ENCODE results near the gene CDH4. TPM values are rescaled to one million over a fixed set of nuclear protein-coding genes. Genes with fewer than 3 reads are reported as not detected.

Gene CDH4
- total and polyA plus RNA-seq, 9 donors = 0.12 to 4.4 (median 0.36) TPM

DNA sequence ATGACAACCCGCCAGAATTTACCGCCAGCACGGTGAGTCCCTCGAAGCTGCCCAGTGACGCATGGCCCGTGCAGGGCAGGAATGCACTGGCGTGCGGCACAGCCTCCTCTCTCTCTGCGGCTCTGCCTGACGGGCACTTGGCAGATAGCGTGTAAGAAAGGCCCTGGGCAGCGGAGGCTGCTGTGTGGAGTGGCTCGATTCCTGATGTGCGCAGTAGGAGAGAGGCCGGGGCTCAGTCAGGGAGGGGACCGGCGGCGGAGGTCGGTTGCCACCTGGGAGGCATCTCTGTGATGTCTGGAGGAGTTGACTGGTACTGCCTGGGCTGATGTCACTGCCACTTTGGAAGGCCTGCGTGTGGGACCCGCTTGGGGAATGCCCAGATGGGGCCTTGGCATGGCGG lies 643.0 kb downstream of the CDH4 start:
- H3K27me3 ChIP-seq = no peaks in the 10 kb centered on the region
- peaks cover 2% of the 10 kb centered on the region for H3K4me1 ChIP-seq (ENCODE audit: insufficient read depth)
- H3K36me3 ChIP-seq = no peaks in the 10 kb centered on the region
- TF ChIP-seq CTCF (IDR thresholded peaks at IDR 0.05) (no peak), EP300 (IDR thresholded peaks at IDR 0.05) (no peak), POLR2A (IDR thresholded peaks at IDR 0.05) (no peak)
- WGBS, 3 donors = 88 to 92% (median 88%) methylated on average over 22 of the region's 22 CpGs
- no peak for DNase-seq
- H3K9me3 ChIP-seq = no peaks in the 10 kb centered on the region
- no peak overlapping the region for H3K4me3 ChIP-seq
- H3K27ac ChIP-seq = no peak overlapping the region
- intact Hi-C loops (cut with DNase I) = loop anchor here in 3 of 4 donors (10.0 kb wide), 1 partner anchor 1840 kb away; no protein-coding TSS in a partner anchor

GRCh38 chr20:61895686-61896057 lies 643.6 kb downstream of the CDH4 start:
- no peak for DNase-seq
- Histone ChIP-seq H3K27me3 (no peaks in the 10 kb centered on the region), H3K9me3 (no peaks in the 10 kb centered on the region), H3K4me1 (ENCODE audit: insufficient read depth) (peaks cover 6% of the 10 kb centered on the region), H3K27ac (no peak overlapping the region), H3K4me3 (no peak overlapping the region), H3K36me3 (no peaks in the 10 kb centered on the region)
- no peak for TF ChIP-seq EP300 (IDR thresholded peaks at IDR 0.05)
- TF ChIP-seq POLR2A (IDR thresholded peaks at IDR 0.05) = no peak
- TF ChIP-seq CTCF (IDR thresholded peaks at IDR 0.05) = no peak
- 75 to 80% (median 76%) methylated on average over 13 of the region's 13 CpGs for WGBS, 3 donors
- intact Hi-C loops (cut with DNase I) = loop anchor here in 3 of 4 donors (10.0 kb wide), 1 partner anchor 1841 kb away; no protein-coding TSS in a partner anchor

DNA sequence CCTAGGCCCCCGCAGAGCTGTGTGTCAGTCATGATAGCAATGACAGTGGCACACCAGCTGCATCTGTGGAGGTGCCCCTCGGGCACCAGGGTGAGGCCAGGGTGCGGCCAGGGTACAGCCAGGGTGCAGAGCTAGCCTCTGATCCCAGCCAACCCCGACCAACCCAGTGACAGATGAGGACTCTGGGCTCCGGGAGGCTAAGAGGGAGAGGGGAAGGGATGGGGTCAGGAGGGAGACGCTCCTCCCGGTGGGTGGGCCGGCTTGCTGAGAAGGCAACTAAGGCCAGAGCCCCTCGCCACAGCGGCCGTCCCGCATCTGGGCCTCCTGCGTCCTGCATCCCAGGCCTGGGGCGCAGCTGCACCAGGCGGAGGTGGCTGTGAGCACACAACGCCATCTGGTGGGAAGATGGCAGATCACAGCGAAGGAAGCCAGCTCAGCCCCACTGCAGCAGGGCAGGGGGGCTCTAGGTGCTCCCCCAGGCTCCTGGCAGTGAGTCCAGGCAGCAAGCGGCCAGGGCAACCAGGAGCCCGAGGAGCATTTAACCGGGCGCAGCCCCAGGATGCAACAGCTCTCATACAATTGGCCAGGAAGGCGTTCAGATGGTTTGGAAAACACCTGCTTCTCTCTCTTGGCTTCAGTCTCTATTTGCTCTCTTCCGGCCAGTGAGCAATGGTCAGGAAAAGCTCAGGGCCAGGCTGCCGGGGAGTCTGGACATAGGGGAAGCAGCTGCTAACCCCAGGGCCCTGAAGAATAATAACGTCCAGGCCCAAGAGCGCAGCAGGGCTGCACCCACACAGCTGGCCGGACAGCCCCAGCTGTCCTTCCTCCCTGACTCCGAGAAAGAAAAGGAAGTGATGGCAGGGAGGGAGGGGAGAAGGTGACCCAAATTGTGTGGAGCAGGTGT lies 644.2 kb downstream of the CDH4 start:
- DNase-seq = peak; percentile 55 to 73 (median 67)
- H3K9me3 ChIP-seq = no peaks in the 10 kb centered on the region
- H3K27ac ChIP-seq = no peak overlapping the region
- no peak overlapping the region for H3K4me3 ChIP-seq
- 12 to 15% (median 14%) methylated on average over 28 of the region's 28 CpGs for WGBS, 3 donors
- no peaks in the 10 kb centered on the region for H3K27me3 ChIP-seq
- intact Hi-C loops (cut with DNase I) = loop anchor here in 3 of 4 donors (10.0 kb wide), 1 partner anchor 1842 kb away; no protein-coding TSS in a partner anchor
- peak; percentile 44 to 70 (median 50) for TF ChIP-seq CTCF (IDR thresholded peaks at IDR 0.05)
- no peak for TF ChIP-seq EP300 (IDR thresholded peaks at IDR 0.05)
- H3K36me3 ChIP-seq = no peaks in the 10 kb centered on the region
- peaks cover 6% of the 10 kb centered on the region for H3K4me1 ChIP-seq (ENCODE audit: insufficient read depth)

DNA sequence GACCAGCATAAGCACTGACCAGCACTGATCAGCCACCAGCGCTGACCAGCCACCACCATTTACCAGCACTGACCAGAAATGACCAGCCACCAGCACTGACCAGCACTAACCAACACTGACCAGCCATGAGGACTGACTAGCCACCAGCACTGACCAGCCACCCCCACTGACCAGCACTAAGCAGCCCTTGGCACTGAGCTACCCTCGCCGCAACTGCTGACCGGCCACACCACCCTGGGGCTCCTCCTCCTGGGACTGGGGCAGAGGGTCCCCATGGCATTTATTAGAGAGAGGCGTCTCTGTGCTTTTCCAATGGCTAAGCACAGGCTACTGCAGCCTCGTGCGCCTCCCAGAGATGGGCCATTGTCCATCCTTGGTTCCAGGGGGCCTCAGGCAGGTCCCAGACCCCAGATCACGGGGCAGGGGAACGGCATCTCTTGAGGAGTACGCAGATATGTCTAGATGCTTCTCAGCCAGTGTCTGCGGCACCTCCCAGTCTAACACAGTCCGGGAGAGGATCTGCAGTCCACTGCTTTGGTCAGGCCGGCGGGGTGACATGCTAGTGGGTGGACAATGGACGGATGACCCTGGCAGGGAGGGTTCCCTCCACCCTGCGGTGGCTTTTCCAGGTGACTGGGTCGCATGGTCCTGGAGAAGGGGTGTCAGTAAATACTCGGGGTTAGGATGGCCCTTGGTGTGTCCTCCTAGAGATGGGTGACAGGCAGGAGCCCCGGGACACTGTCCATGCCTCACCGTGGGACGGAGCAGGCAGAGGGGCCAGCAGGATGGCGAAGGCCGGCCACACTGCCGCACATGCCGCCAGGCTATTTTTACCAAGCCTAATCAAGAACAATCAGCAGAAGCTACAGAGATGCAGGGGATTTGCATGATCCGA lies 645.6 kb downstream of the CDH4 start:
- peaks cover 6% of the 10 kb centered on the region for H3K4me1 ChIP-seq (ENCODE audit: insufficient read depth)
- H3K9me3 ChIP-seq = no peaks in the 10 kb centered on the region
- no peak overlapping the region for H3K27ac ChIP-seq
- DNase-seq = no peak
- WGBS, 3 donors = 92 to 94% (median 93%) methylated on average over 26 of the region's 26 CpGs
- H3K4me3 ChIP-seq = no peak overlapping the region
- H3K36me3 ChIP-seq = no peaks in the 10 kb centered on the region
- H3K27me3 ChIP-seq = no peaks in the 10 kb centered on the region
- intact Hi-C loops (cut with DNase I) = loop anchor here in 3 of 4 donors (10.0 kb wide), 1 partner anchor 1843 kb away; no protein-coding TSS in a partner anchor
- TF ChIP-seq CTCF (IDR thresholded peaks at IDR 0.05) (no peak), EP300 (IDR thresholded peaks at IDR 0.05) (no peak)

Data from ovary (tissue), 9 donors.